PC-3 (cell line): ENCODE measurements around the gene NLRP4. TPM values are rescaled to one million over a fixed set of nuclear protein-coding genes. Genes with fewer than 3 reads are reported as not detected.

ENCODE experiments used
- ATAC-seq: fragments of 200-7000 bp; cut with Tn5 transposase; 2 replicates; pipeline ENCODE4 v1.9.1; 2020; ENCODE audit warnings: mild to moderate bottlenecking, moderate library complexity
- BruUV-seq: library from RNA; stranded (reverse); fragments of 400-500 nt; replicated peaks from 2 replicates; lab custom pipeline; 2021; lab: Mats Ljungman, UMichigan
- CTCF ChIA-PET: fragments of 300-600 bp; sonication (Branson Sonifier 250); formaldehyde crosslinking; loops from one replicate; lab custom pipeline; 2022; ENCODE audit warnings: antibody characterized with exemption; lab: Charles Lee
- POLR2A ChIA-PET: fragments of 300-600 bp; sonication (Branson Sonifier 250); formaldehyde crosslinking; loops from one replicate; lab custom pipeline; 2022; ENCODE audit warnings: antibody characterized with exemption; ENCODE audit not compliant: unreplicated experiment; lab: Charles Lee
- DNase-seq: peaks from one replicate; pipeline ENCODE4 v3.0.0-alpha.2; 2015
- H2AFZ ChIP-seq: fragments of 300-600 bp; sonication (generic); 2 replicates; pipeline ENCODE4 v1.6.0; 2016; ENCODE audit warnings: antibody characterized with exemption, low read length
- H3F3A ChIP-seq: fragments of 300-600 bp; sonication (generic); one replicate; pipeline ENCODE4 v1.6.0; 2017; ENCODE audit warnings: antibody characterized with exemption, low read length, control low read depth, mild to moderate bottlenecking; ENCODE audit not compliant: unreplicated experiment
- H3K27ac ChIP-seq: fragments of 300-600 bp; sonication (generic); 2 replicates; pipeline ENCODE4 v1.5.1; 2016; ENCODE audit warnings: mild to moderate bottlenecking, low read length
- H3K27me3 ChIP-seq: fragments of 300-600 bp; sonication (generic); 2 replicates; pipeline ENCODE4 v1.6.1; 2016; ENCODE audit warnings: low read length, mixed read lengths
- H3K36me3 ChIP-seq: fragments of 300-600 bp; sonication (generic); 2 replicates; pipeline ENCODE4 v1.6.1; 2016; ENCODE audit warnings: low read depth, mixed run types, low read length, mixed read lengths
- H3K4me1 ChIP-seq: fragments of 300-600 bp; sonication (generic); 2 replicates; pipeline ENCODE4 v1.5.1; 2016; ENCODE audit warnings: low read length; ENCODE audit not compliant: insufficient read depth
- H3K4me2 ChIP-seq: fragments of 300-600 bp; sonication (generic); 2 replicates; pipeline ENCODE4 v1.6.0; 2016; ENCODE audit warnings: low read length
- H3K4me3 ChIP-seq: fragments of 300-600 bp; sonication (generic); 2 replicates; pipeline ENCODE4 v1.5.1; 2016; ENCODE audit warnings: mild to moderate bottlenecking, low read length, mixed read lengths
- H3K79me2 ChIP-seq: fragments of 300-600 bp; sonication (generic); 2 replicates; pipeline ENCODE4 v1.6.1; 2017; ENCODE audit warnings: low read length, mixed read lengths
- H3K9ac ChIP-seq: fragments of 300-600 bp; sonication (generic); 2 replicates; pipeline ENCODE4 v1.6.0; 2016; ENCODE audit warnings: mild to moderate bottlenecking, low read length
- H3K9me2 ChIP-seq: fragments of 300-600 bp; sonication (generic); replicated peaks from 2 replicates; pipeline ENCODE4 v1.6.1; 2016; ENCODE audit warnings: mixed run types, low read length, mixed read lengths
- H3K9me3 ChIP-seq: fragments of 300-600 bp; sonication (generic); 2 replicates; pipeline ENCODE4 v1.6.1; 2016; ENCODE audit warnings: low read length, mixed read lengths
- H4K20me1 ChIP-seq: fragments of 300-600 bp; sonication (generic); 2 replicates; pipeline ENCODE4 v1.6.1; 2016; ENCODE audit warnings: low read length, mixed read lengths
- EZH2 ChIP-seq: fragments of 300-600 bp; sonication (generic); IDR thresholded peaks from one replicate; pipeline ENCODE4 v1.6.1; 2017; ENCODE audit warnings: antibody characterized with exemption, mild to moderate bottlenecking, low read length; ENCODE audit not compliant: unreplicated experiment
- EZH2phosphoT487 ChIP-seq: fragments of 300-600 bp; sonication (generic); IDR thresholded peaks from 2 replicates; pipeline ENCODE4 v1.6.1; 2018; ENCODE audit warnings: mild to moderate bottlenecking, antibody characterized with exemption, low read length, borderline replicate concordance
- intact Hi-C: fragments of 100-400 bp; cut with micrococcal nuclease; formaldehyde crosslinking; loops from 2 replicates; pipeline ENCODE4 v1.9.0; 2023
- total RNA-seq: library from RNA; depleted of rRNA; stranded (reverse); fragments of >200 nt; gene quantifications from 2 replicates; pipeline ENCODE4 v1.2.3, GENCODE V29; 2014
- TF ChIP-seq, protein P1 (sequence below): fragments of 300-600 bp; sonication (generic); conservative IDR thresholded peaks from 2 replicates; pipeline ENCODE4 v1.5.1; 2017; ENCODE audit warnings: antibody characterized with exemption, low read depth, mild to moderate bottlenecking, low read length

NLRP4 gene
- total RNA-seq, 1 experiment from 2014 or later, result not detected

DNA sequence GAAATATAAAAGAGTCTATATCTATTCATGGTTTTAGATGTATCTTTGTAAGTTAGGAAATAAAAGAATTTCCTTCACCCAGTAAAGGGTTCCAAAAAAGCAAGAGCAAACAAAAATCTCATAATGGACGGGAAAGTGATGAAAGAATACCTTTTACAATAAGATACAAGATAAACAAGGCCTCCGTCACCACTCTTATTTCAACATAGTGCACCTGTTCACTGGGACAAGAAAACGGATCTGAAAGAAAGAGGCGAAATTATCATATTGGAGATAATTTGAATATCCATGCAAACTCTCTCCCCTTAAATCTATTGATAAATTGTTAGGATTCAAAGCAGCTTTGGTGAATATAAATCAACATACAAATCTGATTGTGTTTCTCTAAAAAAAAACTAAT, 3.7 kb upstream of the NLRP4 start:
- TF ChIP-seq EZH2 (no peak), EZH2phosphoT487 (no peak)
- TF ChIP-seq, protein P1, sequence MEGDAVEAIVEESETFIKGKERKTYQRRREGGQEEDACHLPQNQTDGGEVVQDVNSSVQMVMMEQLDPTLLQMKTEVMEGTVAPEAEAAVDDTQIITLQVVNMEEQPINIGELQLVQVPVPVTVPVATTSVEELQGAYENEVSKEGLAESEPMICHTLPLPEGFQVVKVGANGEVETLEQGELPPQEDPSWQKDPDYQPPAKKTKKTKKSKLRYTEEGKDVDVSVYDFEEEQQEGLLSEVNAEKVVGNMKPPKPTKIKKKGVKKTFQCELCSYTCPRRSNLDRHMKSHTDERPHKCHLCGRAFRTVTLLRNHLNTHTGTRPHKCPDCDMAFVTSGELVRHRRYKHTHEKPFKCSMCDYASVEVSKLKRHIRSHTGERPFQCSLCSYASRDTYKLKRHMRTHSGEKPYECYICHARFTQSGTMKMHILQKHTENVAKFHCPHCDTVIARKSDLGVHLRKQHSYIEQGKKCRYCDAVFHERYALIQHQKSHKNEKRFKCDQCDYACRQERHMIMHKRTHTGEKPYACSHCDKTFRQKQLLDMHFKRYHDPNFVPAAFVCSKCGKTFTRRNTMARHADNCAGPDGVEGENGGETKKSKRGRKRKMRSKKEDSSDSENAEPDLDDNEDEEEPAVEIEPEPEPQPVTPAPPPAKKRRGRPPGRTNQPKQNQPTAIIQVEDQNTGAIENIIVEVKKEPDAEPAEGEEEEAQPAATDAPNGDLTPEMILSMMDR, result no peak
- intact Hi-C loops, result no loop called here
- peaks cover 36% of the 10 kb centered on the region for H3K27me3 ChIP-seq
- H3K4me2 ChIP-seq, result no peak overlapping the region
- no TSS peak for BruUV-seq
- H3K36me3 ChIP-seq, result no peaks in the 10 kb centered on the region
- no peaks in the 10 kb centered on the region for H3K9me2 ChIP-seq
- H3K9me3 ChIP-seq, result no peaks in the 10 kb centered on the region
- CTCF ChIA-PET, result no interaction called here
- H3K27ac ChIP-seq, result no peak overlapping the region
- no peaks in the 10 kb centered on the region for H3K4me1 ChIP-seq
- H2AFZ ChIP-seq, result no peak overlapping the region
- POLR2A ChIA-PET, result no interaction called here
- no peaks in the 10 kb centered on the region for H3F3A ChIP-seq
- H3K79me2 ChIP-seq, result no peaks in the 10 kb centered on the region
- ATAC-seq (no peak), DNase-seq (no peak)
- H3K4me3 ChIP-seq, result no peak overlapping the region
- H4K20me1 ChIP-seq, result no peaks in the 10 kb centered on the region
- no peak overlapping the region for H3K9ac ChIP-seq

DNA sequence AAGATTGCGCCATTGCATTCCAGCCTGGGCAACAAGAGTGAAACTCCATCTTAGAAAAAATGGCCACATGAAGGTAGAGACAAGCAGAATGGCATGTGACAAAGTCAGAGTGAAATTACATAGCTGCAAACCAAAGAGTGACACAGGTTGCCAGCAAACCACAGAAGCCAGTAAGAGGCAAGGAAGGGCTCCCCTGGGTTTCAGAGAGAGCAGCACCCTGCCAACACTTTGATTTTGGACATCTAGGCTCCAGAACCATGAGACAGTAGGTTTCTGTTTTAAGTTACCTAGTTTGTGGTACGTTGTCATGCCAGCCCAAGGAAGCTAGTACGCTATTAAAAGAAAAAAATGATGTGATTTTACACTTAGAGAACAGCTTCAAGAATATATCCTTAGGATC, 1.9 kb downstream of the NLRP4 start:
- no TSS peak for BruUV-seq
- H2AFZ ChIP-seq, result no peak overlapping the region
- H3K4me2 ChIP-seq, result no peak overlapping the region
- H3K9me3 ChIP-seq, result no peaks in the 10 kb centered on the region
- H3K9me2 ChIP-seq, result no peaks in the 10 kb centered on the region
- CTCF ChIA-PET, result no interaction called here
- ATAC-seq (no peak), DNase-seq (no peak)
- no peaks in the 10 kb centered on the region for H3K4me1 ChIP-seq
- H4K20me1 ChIP-seq, result no peaks in the 10 kb centered on the region
- H3K4me3 ChIP-seq, result no peak overlapping the region
- H3K36me3 ChIP-seq, result no peaks in the 10 kb centered on the region
- no peaks in the 10 kb centered on the region for H3K79me2 ChIP-seq
- no peaks in the 10 kb centered on the region for H3F3A ChIP-seq
- POLR2A ChIA-PET, result no interaction called here
- intact Hi-C loops, result no loop called here
- TF ChIP-seq, protein P1, result no peak
- H3K27ac ChIP-seq, result no peak overlapping the region
- no peak overlapping the region for H3K9ac ChIP-seq
- H3K27me3 ChIP-seq, result peaks cover 56% of the 10 kb centered on the region; the same call in 1 of the 2 replicates

DNA sequence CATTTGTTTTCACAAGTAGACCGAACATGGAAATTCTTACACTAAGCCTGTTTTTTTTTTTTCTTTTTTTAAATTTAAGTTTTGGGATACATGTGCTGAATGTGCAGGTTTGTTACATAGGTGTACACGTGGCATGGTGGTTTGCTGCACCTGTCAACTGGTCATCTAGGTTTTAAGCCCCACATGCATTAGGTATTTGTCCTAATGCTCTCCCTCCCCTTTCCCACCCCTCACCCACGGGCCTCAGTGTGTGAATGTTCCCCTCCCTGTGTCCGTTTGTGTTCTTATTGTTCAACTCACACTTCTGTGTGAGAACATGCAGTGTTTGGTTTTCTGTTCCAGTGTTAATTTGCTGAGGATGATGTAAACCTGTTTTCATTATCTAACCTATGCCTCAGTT, 2.6 kb downstream of the NLRP4 start:
- ChIA-PET CTCF (no interaction called here), POLR2A (no interaction called here)
- Histone ChIP-seq H3K4me1 (no peaks in the 10 kb centered on the region), H3K79me2 (no peaks in the 10 kb centered on the region), H2AFZ (no peak overlapping the region), H3K36me3 (no peaks in the 10 kb centered on the region), H3K9me3 (no peaks in the 10 kb centered on the region), H3K27me3 (peaks cover 50% of the 10 kb centered on the region; the same call in 1 of the 2 replicates), H3K27ac (no peak overlapping the region), H4K20me1 (no peaks in the 10 kb centered on the region), H3F3A (no peaks in the 10 kb centered on the region), H3K9me2 (no peaks in the 10 kb centered on the region), H3K4me3 (no peak overlapping the region), H3K9ac (no peak overlapping the region), H3K4me2 (no peak overlapping the region)
- DNase-seq (no peak), ATAC-seq (no peak)
- BruUV-seq, result no TSS peak
- intact Hi-C loops, result no loop called here
- TF ChIP-seq, protein P1, result no peak
